ENCODE results near the gene ACYP2.

The ACYP2 gene

GRCh38 chr2:54224997-54225396 lies 109.6 kb downstream of the ACYP2 start:
- no peaks in the 10 kb centered on the region for H3K9me3 Mint-ChIP-seq
- H3K27ac Mint-ChIP-seq (ENCODE audit: low read depth): no peak overlapping the region
- no peaks in the 10 kb centered on the region for H3K36me3 Mint-ChIP-seq (ENCODE audit: insufficient read depth)
- H3K4me3 Mint-ChIP-seq: no peak overlapping the region
- H3K4me1 Mint-ChIP-seq: no peaks in the 10 kb centered on the region
- no peak for ATAC-seq (replicated peaks; ENCODE audit: extremely low read depth, poor library complexity, severe bottlenecking)
- DNase-seq (ENCODE audit: low spot score in 2 of 2): no peak
- no peaks in the 10 kb centered on the region for H3K27me3 Mint-ChIP-seq

- DNase-seq (ENCODE audit: low spot score in 2 of 2): no peak
- Mint-ChIP-seq H3K27ac (ENCODE audit: low read depth) (no peak overlapping the region), H3K36me3 (ENCODE audit: insufficient read depth) (no peaks in the 10 kb centered on the region), H3K4me3 (no peak overlapping the region), H3K27me3 (no peaks in the 10 kb centered on the region), H3K9me3 (no peaks in the 10 kb centered on the region), H3K4me1 (no peaks in the 10 kb centered on the region)
- ATAC-seq (replicated peaks; ENCODE audit: extremely low read depth, poor library complexity, severe bottlenecking): no peak
These were observed 110.8 kb downstream of the ACYP2 start for GRCh38 chr2:54226260-54226659.

- Mint-ChIP-seq H3K9me3 (peaks cover 8% of the 10 kb centered on the region), H3K27me3 (no peaks in the 10 kb centered on the region), H3K4me1 (no peaks in the 10 kb centered on the region), H3K36me3 (ENCODE audit: insufficient read depth) (no peaks in the 10 kb centered on the region), H3K4me3 (no peak overlapping the region), H3K27ac (ENCODE audit: low read depth) (no peak overlapping the region)
- ATAC-seq (replicated peaks; ENCODE audit: extremely low read depth, poor library complexity, severe bottlenecking): no peak
- no peak for DNase-seq (ENCODE audit: low spot score in 2 of 2)
These were observed 112.4 kb downstream of the ACYP2 start for GRCh38 chr2:54227798-54228197.

- Mint-ChIP-seq H3K36me3 (ENCODE audit: insufficient read depth) (no peaks in the 10 kb centered on the region), H3K27me3 (no peaks in the 10 kb centered on the region), H3K27ac (ENCODE audit: low read depth) (no peak overlapping the region), H3K4me3 (no peak overlapping the region), H3K4me1 (no peaks in the 10 kb centered on the region), H3K9me3 (peaks cover 8% of the 10 kb centered on the region)
- DNase-seq (ENCODE audit: low spot score in 2 of 2) (no peak), ATAC-seq (replicated peaks; ENCODE audit: extremely low read depth, poor library complexity, severe bottlenecking) (no peak)
These were observed 113.5 kb downstream of the ACYP2 start for GRCh38 chr2:54228945-54229344.

GRCh38 chr2:54233832-54234649 lies 118.6 kb downstream of the ACYP2 start:
- Mint-ChIP-seq H3K36me3 (ENCODE audit: insufficient read depth) (no peaks in the 10 kb centered on the region), H3K27ac (ENCODE audit: low read depth) (no peak overlapping the region), H3K9me3 (peaks cover 14% of the 10 kb centered on the region), H3K4me3 (no peak overlapping the region), H3K4me1 (no peaks in the 10 kb centered on the region), H3K27me3 (no peaks in the 10 kb centered on the region)
- ATAC-seq (replicated peaks; ENCODE audit: extremely low read depth, poor library complexity, severe bottlenecking) (no peak), DNase-seq (ENCODE audit: low spot score in 2 of 2) (no peak)

GRCh38 chr2:54237428-54237827 lies 122.0 kb downstream of the ACYP2 start:
- Mint-ChIP-seq H3K36me3 (ENCODE audit: insufficient read depth) (no peaks in the 10 kb centered on the region), H3K4me3 (no peak overlapping the region), H3K9me3 (peaks cover 9% of the 10 kb centered on the region), H3K4me1 (no peaks in the 10 kb centered on the region), H3K27ac (ENCODE audit: low read depth) (no peak overlapping the region), H3K27me3 (no peaks in the 10 kb centered on the region)
- ATAC-seq (replicated peaks; ENCODE audit: extremely low read depth, poor library complexity, severe bottlenecking): no peak
- no peak for DNase-seq (ENCODE audit: low spot score in 2 of 2)

GRCh38 chr2:54239427-54239826 lies 124.0 kb downstream of the ACYP2 start:
- Mint-ChIP-seq H3K36me3 (ENCODE audit: insufficient read depth) (no peaks in the 10 kb centered on the region), H3K4me1 (no peaks in the 10 kb centered on the region), H3K27me3 (no peaks in the 10 kb centered on the region), H3K4me3 (no peak overlapping the region), H3K9me3 (peaks cover 6% of the 10 kb centered on the region), H3K27ac (ENCODE audit: low read depth) (no peak overlapping the region)
- DNase-seq (ENCODE audit: low spot score in 2 of 2) (no peak), ATAC-seq (replicated peaks; ENCODE audit: extremely low read depth, poor library complexity, severe bottlenecking) (no peak)

GRCh38 chr2:54240515-54241469 lies 125.4 kb downstream of the ACYP2 start:
- ATAC-seq (replicated peaks; ENCODE audit: extremely low read depth, poor library complexity, severe bottlenecking) (no peak), DNase-seq (ENCODE audit: low spot score in 2 of 2) (no peak)
- Mint-ChIP-seq H3K27ac (ENCODE audit: low read depth) (no peak overlapping the region), H3K4me3 (no peak overlapping the region), H3K27me3 (no peaks in the 10 kb centered on the region), H3K9me3 (peaks cover 6% of the 10 kb centered on the region), H3K4me1 (no peaks in the 10 kb centered on the region), H3K36me3 (ENCODE audit: insufficient read depth) (no peaks in the 10 kb centered on the region)

GRCh38 chr2:54247115-54247514 lies 131.7 kb downstream of the ACYP2 start:
- H3K27me3 Mint-ChIP-seq: no peaks in the 10 kb centered on the region
- H3K9me3 Mint-ChIP-seq: no peaks in the 10 kb centered on the region
- DNase-seq (ENCODE audit: low spot score in 2 of 2) (no peak), ATAC-seq (replicated peaks; ENCODE audit: extremely low read depth, poor library complexity, severe bottlenecking) (no peak)
- no peaks in the 10 kb centered on the region for H3K36me3 Mint-ChIP-seq (ENCODE audit: insufficient read depth)
- H3K27ac Mint-ChIP-seq (ENCODE audit: low read depth): no peak overlapping the region
- H3K4me1 Mint-ChIP-seq: peaks cover 5% of the 10 kb centered on the region
- no peak overlapping the region for H3K4me3 Mint-ChIP-seq

GRCh38 chr2:54249629-54250028 lies 134.2 kb downstream of the ACYP2 start:
- DNase-seq (ENCODE audit: low spot score in 2 of 2) (no peak), ATAC-seq (replicated peaks; ENCODE audit: extremely low read depth, poor library complexity, severe bottlenecking) (no peak)
- H3K36me3 Mint-ChIP-seq (ENCODE audit: insufficient read depth): no peaks in the 10 kb centered on the region
- peaks cover 5% of the 10 kb centered on the region for H3K4me1 Mint-ChIP-seq
- no peaks in the 10 kb centered on the region for H3K27me3 Mint-ChIP-seq
- H3K4me3 Mint-ChIP-seq: no peak overlapping the region
- no peak overlapping the region for H3K27ac Mint-ChIP-seq (ENCODE audit: low read depth)
- H3K9me3 Mint-ChIP-seq: no peaks in the 10 kb centered on the region

- Mint-ChIP-seq H3K4me1 (no peaks in the 10 kb centered on the region), H3K27me3 (no peaks in the 10 kb centered on the region), H3K4me3 (no peak overlapping the region), H3K27ac (ENCODE audit: low read depth) (no peak overlapping the region), H3K36me3 (ENCODE audit: insufficient read depth) (no peaks in the 10 kb centered on the region), H3K9me3 (no peaks in the 10 kb centered on the region)
- DNase-seq (ENCODE audit: low spot score in 2 of 2): no peak
- ATAC-seq (replicated peaks; ENCODE audit: extremely low read depth, poor library complexity, severe bottlenecking): no peak
These were observed 138.8 kb downstream of the ACYP2 start for GRCh38 chr2:54254180-54254579.

GRCh38 chr2:54255230-54256090 lies 140.0 kb downstream of the ACYP2 start:
- Mint-ChIP-seq H3K9me3 (no peaks in the 10 kb centered on the region), H3K4me1 (no peaks in the 10 kb centered on the region), H3K4me3 (no peak overlapping the region), H3K36me3 (ENCODE audit: insufficient read depth) (no peaks in the 10 kb centered on the region), H3K27me3 (no peaks in the 10 kb centered on the region), H3K27ac (ENCODE audit: low read depth) (no peak overlapping the region)
- no peak for ATAC-seq (replicated peaks; ENCODE audit: extremely low read depth, poor library complexity, severe bottlenecking)
- DNase-seq (ENCODE audit: low spot score in 2 of 2): no peak
